CD4-positive, alpha-beta T cell (primary cell): ENCODE results near the gene PRDM8. TPM values are rescaled to one million over a fixed set of nuclear protein-coding genes. Genes with fewer than 3 reads are reported as not detected.
"Not testable (repeated sequence)": the region's sequence is repeated elsewhere in the genome, so short reads cannot be mapped to it uniquely, and the experiment has no call there.

Source experiments
- ATAC-seq: fragments of 200-7000 bp; cut with Tn5 transposase; one replicate; pipeline ENCODE4 v1.10.0; 2022; ENCODE audit warnings: mild to moderate bottlenecking; ENCODE audit not compliant: poor library complexity
- CTCF ChIA-PET: fragments of 350-600 bp; sonication (Branson Sonifier 250); formaldehyde crosslinking; loops from one replicate; lab custom pipeline; 2021; ENCODE audit warnings: antibody characterized with exemption, inconsistent platforms; lab: Charles Lee
- POLR2A ChIA-PET: fragments of 350-600 bp; sonication (Branson Sonifier 250); formaldehyde crosslinking; loops from one replicate; lab custom pipeline; 2021; ENCODE audit warnings: antibody characterized with exemption, inconsistent platforms; lab: Charles Lee
- DNase-seq, 14 experiments: peaks; one replicate each; pipeline ENCODE4 v3.0.0-alpha.2; 2013 to 2020; ENCODE audit warnings: mixed read lengths in 2 of 14
- H3K27ac ChIP-seq, 2 donors: one replicate each; pipeline versions ENCODE4 v1.5.1 to v1.7.0; 2013; ENCODE audit warnings: low read length in 2 of 2, low read depth in 1 of 2, mild to moderate bottlenecking in 1 of 2
- H3K27me3 ChIP-seq, 2 experiments: 1 replicate in 1 of 2; 2 replicates in 1 of 2; pipeline versions ENCODE4 v1.6.1 to v1.7.0; 2013; ENCODE audit warnings: low read length in 2 of 2, control low read depth in 1 of 2, mild to moderate bottlenecking in 1 of 2, moderate library complexity in 1 of 2; ENCODE audit not compliant: insufficient read depth in 2 of 2, control insufficient read depth in 1 of 2
- H3K36me3 ChIP-seq: one replicate; pipeline ENCODE4 v1.6.1; 2013; ENCODE audit warnings: low read length, control low read depth; ENCODE audit not compliant: insufficient read depth
- H3K4me1 ChIP-seq: one replicate; pipeline ENCODE4 v1.6.1; 2013; ENCODE audit warnings: low read length, control low read depth; ENCODE audit not compliant: insufficient read depth
- H3K4me3 ChIP-seq: one replicate; pipeline ENCODE4 v1.5.1; 2013; ENCODE audit warnings: mild to moderate bottlenecking, low read length, moderate library complexity
- H3K9me3 ChIP-seq, 2 experiments: 1 replicate in 1 of 2; 2 replicates in 1 of 2; pipeline versions ENCODE4 v1.6.1 to v1.7.0; 2013; ENCODE audit warnings: low read length in 2 of 2, mild to moderate bottlenecking in 2 of 2, control low read depth in 1 of 2, moderate library complexity in 1 of 2; ENCODE audit not compliant: control insufficient read depth in 1 of 2, insufficient read depth in 1 of 2
- H3K27ac Mint-ChIP-seq: one replicate; pipeline ENCODE4 v1.8.0; 2020; ENCODE audit warnings: mixed read lengths
- H3K27me3 Mint-ChIP-seq: one replicate; pipeline ENCODE4 v1.8.0; 2021; ENCODE audit warnings: mixed read lengths
- H3K36me3 Mint-ChIP-seq: one replicate; pipeline ENCODE4 v1.8.0; 2021; ENCODE audit warnings: low read depth, mixed read lengths
- H3K4me1 Mint-ChIP-seq: one replicate; pipeline ENCODE4 v1.8.0; 2021; ENCODE audit warnings: low read depth, mixed read lengths
- H3K4me3 Mint-ChIP-seq: one replicate; pipeline ENCODE4 v1.8.0; 2020; ENCODE audit warnings: mild to moderate bottlenecking, mixed read lengths
- H3K9me3 Mint-ChIP-seq: one replicate; pipeline ENCODE4 v1.8.0; 2020; ENCODE audit warnings: mixed read lengths
- intact Hi-C, 2 experiments: fragments of 100-400 bp; cut with DNase I in 1 of 2; cut with micrococcal nuclease in 1 of 2; formaldehyde crosslinking; loops; one replicate each; pipeline versions ENCODE4 v1.15.1 to v1.9.0; 2023 to 2025; cut with DNase I, micrococcal nuclease
- total RNA-seq, 174 experiments: library from RNA in 2 of 174; stranded (reverse) in 2 of 174; gene quantifications; one replicate each; pipeline ENCODE4 v1.2.3 and lab custom pipeline; 2021 to 2026
- TF ChIP-seq, protein P1 (sequence below): fragments of 200-600 bp; IDR thresholded peaks from one replicate; pipeline ENCODE4 v1.8.0; 2022; ENCODE audit warnings: antibody characterized with exemption, mild to moderate bottlenecking

The PRDM8 gene
- total RNA-seq, 2 experiments from 2014 or later, result 4.2 to 5.1 TPM

- H3K27me3 Mint-ChIP-seq, result peaks cover 32% of the 10 kb centered on the region
- no peak for DNase-seq
- no peak for ATAC-seq
- ChIA-PET CTCF (no interaction called here), POLR2A (no interaction called here)
- H3K4me1 Mint-ChIP-seq, result no peaks in the 10 kb centered on the region
- TF ChIP-seq, protein P1, sequence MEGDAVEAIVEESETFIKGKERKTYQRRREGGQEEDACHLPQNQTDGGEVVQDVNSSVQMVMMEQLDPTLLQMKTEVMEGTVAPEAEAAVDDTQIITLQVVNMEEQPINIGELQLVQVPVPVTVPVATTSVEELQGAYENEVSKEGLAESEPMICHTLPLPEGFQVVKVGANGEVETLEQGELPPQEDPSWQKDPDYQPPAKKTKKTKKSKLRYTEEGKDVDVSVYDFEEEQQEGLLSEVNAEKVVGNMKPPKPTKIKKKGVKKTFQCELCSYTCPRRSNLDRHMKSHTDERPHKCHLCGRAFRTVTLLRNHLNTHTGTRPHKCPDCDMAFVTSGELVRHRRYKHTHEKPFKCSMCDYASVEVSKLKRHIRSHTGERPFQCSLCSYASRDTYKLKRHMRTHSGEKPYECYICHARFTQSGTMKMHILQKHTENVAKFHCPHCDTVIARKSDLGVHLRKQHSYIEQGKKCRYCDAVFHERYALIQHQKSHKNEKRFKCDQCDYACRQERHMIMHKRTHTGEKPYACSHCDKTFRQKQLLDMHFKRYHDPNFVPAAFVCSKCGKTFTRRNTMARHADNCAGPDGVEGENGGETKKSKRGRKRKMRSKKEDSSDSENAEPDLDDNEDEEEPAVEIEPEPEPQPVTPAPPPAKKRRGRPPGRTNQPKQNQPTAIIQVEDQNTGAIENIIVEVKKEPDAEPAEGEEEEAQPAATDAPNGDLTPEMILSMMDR, result no peak
- H3K36me3 Mint-ChIP-seq, result no peaks in the 10 kb centered on the region
- no peaks in the 10 kb centered on the region for H3K36me3 ChIP-seq
- H3K4me3 ChIP-seq, result no peak overlapping the region
- H3K9me3 Mint-ChIP-seq, result no peaks in the 10 kb centered on the region
- intact Hi-C loops, result no loop called here
- H3K4me1 ChIP-seq, result no peaks in the 10 kb centered on the region
- H3K27ac Mint-ChIP-seq, result no peak overlapping the region
- no peak overlapping the region for H3K4me3 Mint-ChIP-seq
- no peaks in the 10 kb centered on the region for H3K9me3 ChIP-seq
- H3K27ac ChIP-seq, result no peak overlapping the region
- H3K27me3 ChIP-seq, result peaks cover 0 to 5% of the 10 kb centered on the region in 2 experiments
Observed at GRCh38 chr4:80243274-80244018, 46.1 kb downstream of the PRDM8 start.

GRCh38 chr4:80247484-80247883, 50.2 kb downstream of the PRDM8 start:
- H3K27ac Mint-ChIP-seq, H3K27me3 ChIP-seq, H3K36me3 Mint-ChIP-seq, H3K4me3 Mint-ChIP-seq, H3K9me3 ChIP-seq, POLR2A ChIA-PET, H3K4me1 ChIP-seq, CTCF ChIA-PET, H3K4me3 ChIP-seq, H3K27ac ChIP-seq, H3K4me1 Mint-ChIP-seq, H3K9me3 Mint-ChIP-seq, DNase-seq, ATAC-seq, intact Hi-C loops, H3K36me3 ChIP-seq: not testable (repeated sequence)
- peaks cover 39% of the 10 kb centered on the region for H3K27me3 Mint-ChIP-seq

DNA sequence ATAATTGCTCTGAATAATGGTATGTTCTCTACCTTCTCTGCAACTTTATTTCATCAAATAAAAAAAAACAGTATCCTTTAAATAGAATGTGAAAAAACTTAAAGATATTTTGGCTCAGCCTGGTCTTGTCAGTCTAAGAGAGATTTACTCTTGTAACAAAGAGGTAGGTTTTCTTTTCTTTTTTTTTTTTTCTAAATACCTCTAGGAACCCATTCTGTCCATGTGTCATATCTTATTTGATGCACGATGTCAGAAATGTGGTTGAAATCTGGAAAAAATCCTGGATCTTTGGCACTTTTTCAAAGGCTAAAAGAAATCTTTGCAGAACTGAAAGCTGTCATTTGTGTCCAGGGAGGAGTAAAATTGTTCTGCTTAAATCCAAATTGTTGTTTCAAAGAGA, 51.8 kb downstream of the PRDM8 start:
- H3K36me3 Mint-ChIP-seq, result no peaks in the 10 kb centered on the region
- H3K9me3 ChIP-seq, result no peaks in the 10 kb centered on the region
- H3K4me3 ChIP-seq, result no peak overlapping the region
- H3K27me3 Mint-ChIP-seq, result peaks cover 35% of the 10 kb centered on the region
- POLR2A ChIA-PET, result no interaction called here
- H3K4me1 ChIP-seq, result no peaks in the 10 kb centered on the region
- ATAC-seq, result no peak
- no peaks in the 10 kb centered on the region for H3K36me3 ChIP-seq
- H3K27ac ChIP-seq, result no peak overlapping the region
- CTCF ChIA-PET, result no interaction called here
- no peaks in the 10 kb centered on the region for H3K9me3 Mint-ChIP-seq
- TF ChIP-seq, protein P1, result no peak
- no peaks in the 10 kb centered on the region for H3K4me1 Mint-ChIP-seq
- peaks cover 0 to 5% of the 10 kb centered on the region in 2 experiments for H3K27me3 ChIP-seq
- DNase-seq, result no peak
- intact Hi-C loops, result no loop called here
- no peak overlapping the region for H3K27ac Mint-ChIP-seq
- H3K4me3 Mint-ChIP-seq, result no peak overlapping the region

GRCh38 chr4:80252427-80252826, 55.1 kb downstream of the PRDM8 start:
- Mint-ChIP-seq H3K4me3 (no peak overlapping the region), H3K27me3 (peaks cover 47% of the 10 kb centered on the region), H3K4me1 (no peaks in the 10 kb centered on the region), H3K36me3 (no peaks in the 10 kb centered on the region), H3K9me3 (no peaks in the 10 kb centered on the region), H3K27ac (no peak overlapping the region)
- no peak overlapping the region for H3K4me3 ChIP-seq
- no peaks in the 10 kb centered on the region for H3K36me3 ChIP-seq
- no peaks in the 10 kb centered on the region for H3K4me1 ChIP-seq
- ChIA-PET CTCF (no interaction called here), POLR2A (interaction anchor here (0.6 kb wide), 1 partner anchor 12 kb away, joined by 3 read pairs; no protein-coding TSS in a partner anchor)
- TF ChIP-seq, protein P1, result no peak
- ATAC-seq (no peak), DNase-seq (no peak)
- H3K27ac ChIP-seq, result no peak overlapping the region
- H3K27me3 ChIP-seq, result peaks cover 0 to 21% of the 10 kb centered on the region in 2 experiments
- no peaks in the 10 kb centered on the region for H3K9me3 ChIP-seq
- intact Hi-C loops, result no loop called here
